ENCODE measurements around the gene ALG1. TPM values are rescaled to one million over a fixed set of nuclear protein-coding genes. Genes with fewer than 3 reads are reported as not detected.
"Not testable (repeated sequence)": the region's sequence is repeated elsewhere in the genome, so short reads cannot be mapped to it uniquely, and the experiment has no call there.

The ALG1 gene
- total RNA-seq, 1 donor from 2014 or later, result 31.2 TPM

GRCh38 chr16:5044011-5044540 is 27.6 kb upstream of the ALG1 start:
- no peak for DNase-seq (ENCODE audit: low read depth in 2 of 2)

GRCh38 chr16:5044581-5044980 is 27.1 kb upstream of the ALG1 start:
- DNase-seq (ENCODE audit: low read depth in 2 of 2), result not testable (repeated sequence)

- no peak for DNase-seq (ENCODE audit: low read depth in 2 of 2)
Measured at GRCh38 chr16:5045499-5046115, 26.0 kb upstream of the ALG1 start.

GRCh38 chr16:5046914-5047313 is 24.7 kb upstream of the ALG1 start:
- DNase-seq (ENCODE audit: low read depth in 2 of 2), result no peak

- DNase-seq (ENCODE audit: low read depth in 2 of 2), result no peak
Measured at GRCh38 chr16:5054876-5055865, 16.5 kb upstream of the ALG1 start.

- peak; percentile 31 to 52 for DNase-seq (ENCODE audit: low read depth in 2 of 2)
Measured at GRCh38 chr16:5056352-5056751, 15.3 kb upstream of the ALG1 start.

- peak; percentile 34 to 67 for DNase-seq (ENCODE audit: low read depth in 2 of 2)
Measured at GRCh38 chr16:5058476-5058875, 13.2 kb upstream of the ALG1 start.

- no peak for DNase-seq (ENCODE audit: low read depth in 2 of 2)
Measured at GRCh38 chr16:5059386-5060072, 12.1 kb upstream of the ALG1 start.

- no peak for DNase-seq (ENCODE audit: low read depth in 2 of 2)
Measured at GRCh38 chr16:5060073-5060641, 11.5 kb upstream of the ALG1 start.

- no peak for DNase-seq (ENCODE audit: low read depth in 2 of 2)
Measured at GRCh38 chr16:5062051-5062450, 9.6 kb upstream of the ALG1 start.

- no peak for DNase-seq (ENCODE audit: low read depth in 2 of 2)
Measured at GRCh38 chr16:5062790-5063765, 8.6 kb upstream of the ALG1 start.

GRCh38 chr16:5064915-5065314 is 6.7 kb upstream of the ALG1 start:
- DNase-seq (ENCODE audit: low read depth in 2 of 2), result no peak

GRCh38 chr16:5065326-5065725 is 6.3 kb upstream of the ALG1 start:
- DNase-seq (ENCODE audit: low read depth in 2 of 2), result no peak

GRCh38 chr16:5065813-5066212 is 5.8 kb upstream of the ALG1 start, which contains the start of gene C16orf89:
C16orf89 (minus strand) TSS chr16:5065956; CDS start chr16:5065908, 48 bp downstream.
- DNase-seq (ENCODE audit: low read depth in 2 of 2), result no peak

- DNase-seq (ENCODE audit: low read depth in 2 of 2), result no peak
Measured at GRCh38 chr16:5066511-5066910, 5.1 kb upstream of the ALG1 start.

- DNase-seq (ENCODE audit: low read depth in 2 of 2), result no peak
Measured at GRCh38 chr16:5069048-5069447, 2.6 kb upstream of the ALG1 start.

GRCh38 chr16:5069854-5070253 is 1.8 kb upstream of the ALG1 start:
- DNase-seq (ENCODE audit: low read depth in 2 of 2), result no peak

GRCh38 chr16:5070431-5071186 is 1.0 kb upstream of the ALG1 start:
- no peak for DNase-seq (ENCODE audit: low read depth in 2 of 2)

- no peak for DNase-seq (ENCODE audit: low read depth in 2 of 2)
Measured at GRCh38 chr16:5071341-5071680, 332 bp upstream of the ALG1 start.
